IMR-90 (cell line): ENCODE results near the gene GAL. TPM values are rescaled to one million over a fixed set of nuclear protein-coding genes. Genes with fewer than 3 reads are reported as not detected.

Experiments
- ATAC-seq: fragments of 200-7000 bp; cut with Tn5 transposase; 2 replicates; pipeline ENCODE4 v1.9.1; 2020; ENCODE audit warnings: low read depth, mild to moderate bottlenecking, moderate library complexity
- BruUV-seq: library from RNA; stranded (reverse); fragments of 400-500 nt; replicated peaks from 2 replicates; lab custom pipeline; 2021; lab: Mats Ljungman, UMichigan
- CTCF ChIA-PET: fragments of 300-600 bp; formaldehyde crosslinking; extraction: SDS; loops from one replicate; lab custom pipeline; 2021; ENCODE audit warnings: antibody characterized with exemption; lab: Yijun Ruan, JAX
- POLR2A ChIA-PET: fragments of 300-600 bp; sonication (Branson Sonifier 250); formaldehyde crosslinking; loops from one replicate; lab custom pipeline; 2022; ENCODE audit warnings: antibody characterized with exemption; ENCODE audit not compliant: unreplicated experiment; lab: Charles Lee
- DNase-seq: peaks from one replicate; pipeline ENCODE4 v3.0.0; 2013
- H2AFZ ChIP-seq: replicated peaks from 2 replicates; pipeline ENCODE3; 2013; ENCODE audit warnings: low read length, mild to moderate bottlenecking; ENCODE audit not compliant: poor library complexity
- H2AK5ac ChIP-seq: 2 replicates; pipeline ENCODE4 v1.6.1; 2013; ENCODE audit warnings: low read depth, low read length, inconsistent platforms
- H2AK9ac ChIP-seq: replicated peaks from 2 replicates; pipeline ENCODE3; 2013; ENCODE audit warnings: mild to moderate bottlenecking, low read depth, low read length, moderate library complexity; ENCODE audit not compliant: poor library complexity
- H2BK120ac ChIP-seq: 2 replicates; pipeline ENCODE4 v1.6.1; 2013; ENCODE audit warnings: low read depth, low read length, inconsistent platforms
- H2BK15ac ChIP-seq: 3 replicates; pipeline ENCODE4 v1.6.1; 2013; ENCODE audit warnings: low read depth, low read length, inconsistent platforms
- H2BK20ac ChIP-seq: 2 replicates; pipeline ENCODE4 v1.6.1; 2013; ENCODE audit warnings: low read depth, mild to moderate bottlenecking, inconsistent platforms, low read length, moderate library complexity
- H2BK5ac ChIP-seq: 2 replicates; pipeline ENCODE4 v1.6.1; 2013; ENCODE audit warnings: mild to moderate bottlenecking, low read depth, low read length, inconsistent platforms; ENCODE audit not compliant: poor library complexity, severe bottlenecking
- H3K14ac ChIP-seq: replicated peaks from 2 replicates; pipeline ENCODE4 v1.6.1; 2013; ENCODE audit warnings: low read depth, low read length, inconsistent platforms
- H3K18ac ChIP-seq: 2 replicates; pipeline ENCODE4 v1.6.1; 2013; ENCODE audit warnings: low read depth, low read length, control low read depth
- H3K23ac ChIP-seq: 2 replicates; pipeline ENCODE4 v1.6.1; 2013; ENCODE audit warnings: low read depth, low read length, inconsistent platforms
- H3K27ac ChIP-seq: 2 replicates; pipeline ENCODE4 v1.5.1; 2013; ENCODE audit warnings: mild to moderate bottlenecking, control low read depth, low read length; ENCODE audit not compliant: insufficient read depth
- H3K27me3 ChIP-seq: 2 replicates; pipeline ENCODE4 v1.6.1; 2013; ENCODE audit warnings: low read length; ENCODE audit not compliant: control insufficient read depth, insufficient read depth
- H3K36me3 ChIP-seq: 2 replicates; pipeline ENCODE4 v1.6.1; 2013; ENCODE audit warnings: low read length, mixed read lengths; ENCODE audit not compliant: control insufficient read depth, insufficient read depth
- H3K4ac ChIP-seq: 2 replicates; pipeline ENCODE4 v1.6.1; 2013; ENCODE audit warnings: low read depth, low read length, inconsistent platforms
- H3K4me1 ChIP-seq: 2 replicates; pipeline ENCODE4 v1.6.1; 2013; ENCODE audit warnings: low read length, mixed read lengths; ENCODE audit not compliant: control insufficient read depth, insufficient read depth
- H3K4me2 ChIP-seq: 2 replicates; pipeline ENCODE4 v1.6.1; 2013; ENCODE audit warnings: low read depth, mild to moderate bottlenecking, control low read depth, low read length, moderate library complexity
- H3K4me3 ChIP-seq: 2 replicates; pipeline ENCODE4 v1.5.1; 2013; ENCODE audit warnings: low read depth, mild to moderate bottlenecking, control low read depth, low read length, moderate library complexity; ENCODE audit not compliant: insufficient read depth
- H3K56ac ChIP-seq: 2 replicates; pipeline ENCODE4 v1.6.1; 2013; ENCODE audit warnings: low read length, inconsistent platforms; ENCODE audit not compliant: insufficient read depth; ENCODE audit errors: extremely low read depth
- H3K79me1 ChIP-seq, 2 experiments: 2 replicates each; pipeline ENCODE4 v1.6.1; 2013; ENCODE audit warnings: low read length in 2 of 2, inconsistent platforms in 1 of 2, low read depth in 1 of 2
- H3K9ac ChIP-seq: 2 replicates; pipeline ENCODE4 v1.6.1; 2013; ENCODE audit warnings: low read depth, low read length, control low read depth
- H3K9me1 ChIP-seq: 2 replicates; pipeline ENCODE4 v1.6.1; 2013; ENCODE audit warnings: low read length, inconsistent platforms; ENCODE audit not compliant: insufficient read depth
- H3K9me3 ChIP-seq: 2 replicates; pipeline ENCODE4 v1.6.1; 2013; ENCODE audit warnings: low read length; ENCODE audit not compliant: control insufficient read depth, insufficient read depth
- H4K20me1 ChIP-seq: 2 replicates; pipeline ENCODE4 v1.6.1; 2013; ENCODE audit warnings: low read length, inconsistent platforms; ENCODE audit not compliant: insufficient read depth
- H4K5ac ChIP-seq: 2 replicates; pipeline ENCODE4 v1.6.1; 2013; ENCODE audit warnings: mild to moderate bottlenecking, low read depth, low read length, control low read depth
- H4K8ac ChIP-seq, 2 experiments: 2 replicates each; pipeline ENCODE4 v1.6.1; 2013; ENCODE audit warnings: low read depth in 2 of 2, low read length in 2 of 2, control low read depth in 1 of 2, inconsistent platforms in 1 of 2
- H4K91ac ChIP-seq: 2 replicates; pipeline ENCODE4 v1.6.1; 2013; ENCODE audit warnings: low read depth, low read length, inconsistent platforms; ENCODE audit not compliant: insufficient read depth
- BHLHE40 ChIP-seq: fragments of 150-350 bp; IDR thresholded peaks from 2 replicates; pipeline ENCODE4 v1.6.1; 2016; ENCODE audit warnings: mild to moderate bottlenecking, low read depth, low read length
- CEBPB ChIP-seq: IDR thresholded peaks from 2 replicates; pipeline ENCODE4 v1.6.1; 2012; ENCODE audit warnings: low read depth, low read length, improper control_type of control experiment
- CHD1 ChIP-seq: IDR thresholded peaks from 2 replicates; pipeline ENCODE4 v1.6.1; 2012; ENCODE audit warnings: low read depth, low read length, improper control_type of control experiment
- FOS ChIP-seq: fragments of 150-350 bp; IDR thresholded peaks from 2 replicates; pipeline ENCODE4 v1.6.1; 2016; ENCODE audit warnings: low read depth, low read length
- MAFK ChIP-seq: IDR thresholded peaks from 2 replicates; pipeline ENCODE4 v1.6.1; 2012; ENCODE audit warnings: low read depth, low read length, improper control_type of control experiment
- MAZ ChIP-seq: IDR thresholded peaks from 2 replicates; pipeline ENCODE4 v1.6.1; 2012; ENCODE audit warnings: low read depth, mild to moderate bottlenecking, low read length, improper control_type of control experiment, moderate library complexity, borderline replicate concordance
- MXI1 ChIP-seq: IDR thresholded peaks from 2 replicates; pipeline ENCODE4 v1.6.1; 2012; ENCODE audit warnings: low read depth, mild to moderate bottlenecking, low read length, moderate library complexity, borderline replicate concordance
- POLR2A ChIP-seq: IDR thresholded peaks from 2 replicates; pipeline ENCODE4 v1.6.1; 2012; ENCODE audit warnings: mild to moderate bottlenecking, low read depth, low read length
- RAD21 ChIP-seq: IDR thresholded peaks from 2 replicates; pipeline ENCODE4 v1.6.1; 2012; ENCODE audit warnings: low read length, improper control_type of control experiment
- RCOR1 ChIP-seq: IDR thresholded peaks from 2 replicates; pipeline ENCODE4 v1.6.1; 2012; ENCODE audit warnings: mild to moderate bottlenecking, low read length, improper control_type of control experiment; ENCODE audit not compliant: insufficient replicate concordance
- SMC3 ChIP-seq: fragments of 150-350 bp; IDR thresholded peaks from 2 replicates; pipeline ENCODE4 v1.6.1; 2016; ENCODE audit warnings: low read depth, mild to moderate bottlenecking, antibody characterized with exemption, low read length, moderate library complexity
- WGBS, 2 experiments: methylation state at CpG; one replicate each; pipeline versions ENCODE4 v1.1.5 to v1.1.7; 2013; ENCODE audit warnings: missing lambda C conversion rate in 2 of 2; ENCODE audit not compliant: insufficient read length in 1 of 2; ENCODE audit errors: extremely low coverage in 2 of 2; 5-methylcytosine and 5-hydroxymethylcytosine counted together
- dilution Hi-C: fragments of 300-500 bp; cut with HindIII; formaldehyde crosslinking; loops from one replicate; pipeline ENCODE4 v1.14.3; 2018; ENCODE audit warnings: low sequenced_read_pairs; ENCODE audit not compliant: unreplicated experiment
- in situ Hi-C: fragments of 300-500 bp; cut with MboI; formaldehyde crosslinking; loops from 3 replicates; pipeline ENCODE4 v1.14.3; 2019; ENCODE audit warnings: low sequenced_read_pairs, inconsistent platforms, mixed read lengths
- intact Hi-C: fragments of 100-400 bp; cut with micrococcal nuclease; formaldehyde crosslinking; loops from 2 replicates; pipeline ENCODE4 v1.10.0; 2022
- polyA plus RNA-seq, 3 experiments: library from polyadenylated mRNA; depleted of rRNA; stranded (reverse); fragments of >200 nt; gene quantifications; 2 replicates each; pipeline ENCODE4 v1.2.3, GENCODE V29; 2012; ENCODE audit warnings: low replicate concordance in 1 of 3
- total RNA-seq: library from RNA; depleted of rRNA; stranded (reverse); fragments of >200 nt; gene quantifications from 2 replicates; pipeline ENCODE4 v1.2.3, GENCODE V29; 2012
- TF ChIP-seq, protein P1 (sequence below): fragments of 150-350 bp; IDR thresholded peaks from 2 replicates; pipeline ENCODE4 v1.6.1; 2016; ENCODE audit warnings: low read depth, mild to moderate bottlenecking, low read length, moderate library complexity, borderline replicate concordance
- TF ChIP-seq, protein P2 (sequence below): conservative IDR thresholded peaks from 2 replicates; pipeline ENCODE4 v1.5.1; 2012; ENCODE audit warnings: mild to moderate bottlenecking, low read depth, low read length, improper control_type of control experiment

Gene GAL
- total and polyA plus RNA-seq, 2 of the 4 experiments (the other 2 are of a cell fraction) = 2.0 TPM; not detected in 1

DNA sequence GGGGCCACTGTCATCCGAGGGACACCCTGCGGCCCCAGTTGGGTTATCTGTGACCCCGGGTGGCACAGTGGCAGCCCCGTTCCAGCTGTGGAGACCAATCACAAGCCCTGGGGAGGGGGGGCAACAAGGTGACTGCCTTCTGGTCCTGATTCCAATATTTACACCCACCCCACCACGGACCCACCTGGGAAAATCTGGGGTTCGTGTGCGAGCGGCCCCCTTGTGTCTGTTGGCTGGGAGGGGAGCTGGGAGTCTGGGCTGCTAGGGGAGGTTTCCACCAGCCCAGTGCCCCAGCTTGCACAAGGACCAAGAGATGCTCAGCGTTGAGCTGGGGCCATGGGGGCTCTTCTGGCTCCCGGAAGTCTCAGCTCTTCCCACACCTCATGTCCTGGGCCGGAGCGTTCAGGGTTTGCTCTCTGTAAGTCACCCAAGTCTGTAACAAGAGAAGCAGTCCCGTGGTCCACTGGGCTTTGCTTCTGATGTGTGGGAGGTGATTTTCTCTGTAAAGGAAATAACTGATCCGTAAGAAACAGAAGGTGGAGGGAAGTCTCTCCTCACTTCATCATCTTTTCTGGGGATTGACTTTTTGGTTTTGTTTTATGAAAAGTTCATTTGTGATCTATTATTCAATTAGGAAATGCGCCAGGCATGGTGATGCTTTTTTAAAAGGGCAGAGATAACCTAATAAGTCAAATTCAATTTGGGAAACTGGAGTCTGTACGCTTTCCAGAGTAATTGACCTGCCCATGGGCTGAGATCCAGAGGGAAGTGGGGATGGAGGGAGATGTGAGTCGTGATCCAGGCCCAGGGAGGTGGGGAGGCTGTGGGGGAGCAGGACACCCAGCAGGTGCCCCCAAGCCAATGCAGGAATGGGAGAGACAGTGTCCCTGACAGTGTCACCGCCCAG lies 22.4 kb upstream of the GAL start (continued):
- TF ChIP-seq RCOR1 = no peak

- H3K27me3 ChIP-seq = peaks cover 38% of the 10 kb centered on the region
- no peak overlapping the region for H2BK120ac ChIP-seq
- peaks cover 4% of the 10 kb centered on the region for H3K9me3 ChIP-seq
- H3K14ac ChIP-seq = no peak overlapping the region
- H2BK20ac ChIP-seq = no peak overlapping the region
- no peak overlapping the region for H2BK15ac ChIP-seq
- H3K79me1 ChIP-seq = no peaks in the 10 kb centered on the region
- H4K5ac ChIP-seq = no peak overlapping the region
- H3K4me1 ChIP-seq = peaks cover 7% of the 10 kb centered on the region
- in situ Hi-C loops (no loop called here), intact Hi-C loops (no loop called here), dilution Hi-C loops (no loop called here)
- no peak overlapping the region for H4K91ac ChIP-seq
- H3K18ac ChIP-seq = no peak overlapping the region
- H4K20me1 ChIP-seq = 0 out of 2 replicates have a peak, but pooled peaks cover 5% of the 10 kb centered on the region
- ATAC-seq = no peak
- no peaks in the 10 kb centered on the region for H3K9me1 ChIP-seq
- no peak overlapping the region for H3K56ac ChIP-seq
- no peak overlapping the region for H4K8ac ChIP-seq
- no peak overlapping the region for H3K9ac ChIP-seq
- no peak overlapping the region for H2AK5ac ChIP-seq
- no peak overlapping the region for H3K4ac ChIP-seq
- 68% methylated on average over 5 of the region's 18 CpGs; no CpG with 5 or more reads in 1 of the 2 experiments for WGBS, 2 experiments
- BruUV-seq = no TSS peak
- no peak for DNase-seq
- ChIA-PET CTCF (no interaction called here), POLR2A (no interaction called here)
- no peak overlapping the region for H2AFZ ChIP-seq
- H3K4me3 ChIP-seq = no peak overlapping the region
- no peak overlapping the region for H3K27ac ChIP-seq
- H3K36me3 ChIP-seq = no peaks in the 10 kb centered on the region
- H3K23ac ChIP-seq = no peak overlapping the region
- H2BK5ac ChIP-seq = no peak overlapping the region
- H2AK9ac ChIP-seq = no peak overlapping the region
- no peak overlapping the region for H3K4me2 ChIP-seq
- no peak for TF ChIP-seq RAD21
- no peak for TF ChIP-seq MXI1
- TF ChIP-seq CEBPB = no peak
- no peak for TF ChIP-seq MAZ
- TF ChIP-seq MAFK = no peak
- TF ChIP-seq, protein P1, sequence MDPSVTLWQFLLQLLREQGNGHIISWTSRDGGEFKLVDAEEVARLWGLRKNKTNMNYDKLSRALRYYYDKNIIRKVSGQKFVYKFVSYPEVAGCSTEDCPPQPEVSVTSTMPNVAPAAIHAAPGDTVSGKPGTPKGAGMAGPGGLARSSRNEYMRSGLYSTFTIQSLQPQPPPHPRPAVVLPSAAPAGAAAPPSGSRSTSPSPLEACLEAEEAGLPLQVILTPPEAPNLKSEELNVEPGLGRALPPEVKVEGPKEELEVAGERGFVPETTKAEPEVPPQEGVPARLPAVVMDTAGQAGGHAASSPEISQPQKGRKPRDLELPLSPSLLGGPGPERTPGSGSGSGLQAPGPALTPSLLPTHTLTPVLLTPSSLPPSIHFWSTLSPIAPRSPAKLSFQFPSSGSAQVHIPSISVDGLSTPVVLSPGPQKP = no peak
- TF ChIP-seq, protein P2, sequence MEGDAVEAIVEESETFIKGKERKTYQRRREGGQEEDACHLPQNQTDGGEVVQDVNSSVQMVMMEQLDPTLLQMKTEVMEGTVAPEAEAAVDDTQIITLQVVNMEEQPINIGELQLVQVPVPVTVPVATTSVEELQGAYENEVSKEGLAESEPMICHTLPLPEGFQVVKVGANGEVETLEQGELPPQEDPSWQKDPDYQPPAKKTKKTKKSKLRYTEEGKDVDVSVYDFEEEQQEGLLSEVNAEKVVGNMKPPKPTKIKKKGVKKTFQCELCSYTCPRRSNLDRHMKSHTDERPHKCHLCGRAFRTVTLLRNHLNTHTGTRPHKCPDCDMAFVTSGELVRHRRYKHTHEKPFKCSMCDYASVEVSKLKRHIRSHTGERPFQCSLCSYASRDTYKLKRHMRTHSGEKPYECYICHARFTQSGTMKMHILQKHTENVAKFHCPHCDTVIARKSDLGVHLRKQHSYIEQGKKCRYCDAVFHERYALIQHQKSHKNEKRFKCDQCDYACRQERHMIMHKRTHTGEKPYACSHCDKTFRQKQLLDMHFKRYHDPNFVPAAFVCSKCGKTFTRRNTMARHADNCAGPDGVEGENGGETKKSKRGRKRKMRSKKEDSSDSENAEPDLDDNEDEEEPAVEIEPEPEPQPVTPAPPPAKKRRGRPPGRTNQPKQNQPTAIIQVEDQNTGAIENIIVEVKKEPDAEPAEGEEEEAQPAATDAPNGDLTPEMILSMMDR = no peak
- no peak for TF ChIP-seq POLR2A
- TF ChIP-seq FOS = no peak
- no peak for TF ChIP-seq CHD1
- no peak for TF ChIP-seq SMC3
- TF ChIP-seq BHLHE40 = no peak
- TF ChIP-seq RCOR1 = no peak
Measured at GRCh38 chr11:68663482-68664010, 20.8 kb upstream of the GAL start.
